Activated T-helper 1 cell treated with anti-CD3 and anti-CD28 coated beads, Interleukin-12 subunit alpha, Interleukin-12 subunit beta, Interleukin-2, Interleukin-4 antibody, amounts not matched to agents 30 ng/mL and 10 ng/mL and 1 ng/mL, durations not matched to agents 14 hours and 24 hours and 36 hours (primary cell): ENCODE results near the gene SEZ6L2. TPM values are rescaled to one million over a fixed set of nuclear protein-coding genes. Genes with fewer than 3 reads are reported as not detected.
"Not testable (repeated sequence)": the region's sequence is repeated elsewhere in the genome, so short reads cannot be mapped to it uniquely, and the experiment has no call there.

Experiments
- DNase-seq: peaks from one replicate; pipeline ENCODE4 v3.0.0; 2021; ENCODE audit warnings: low spot score
- H3K27ac Mint-ChIP-seq: one replicate; pipeline ENCODE4 v1.8.0; 2021; ENCODE audit warnings: mild to moderate bottlenecking, mixed read lengths
- H3K27me3 Mint-ChIP-seq: one replicate; pipeline ENCODE4 v1.8.0; 2022; ENCODE audit warnings: mild to moderate bottlenecking, moderate library complexity, mixed read lengths; ENCODE audit not compliant: insufficient read depth
- H3K36me3 Mint-ChIP-seq: one replicate; pipeline ENCODE4 v1.8.0; 2021; ENCODE audit warnings: low read depth, mixed read lengths
- H3K4me1 Mint-ChIP-seq: one replicate; pipeline ENCODE4 v1.8.0; 2021; ENCODE audit warnings: low read depth, mixed read lengths
- H3K4me3 Mint-ChIP-seq: one replicate; pipeline ENCODE4 v1.8.0; 2021; ENCODE audit warnings: mild to moderate bottlenecking, moderate library complexity, mixed read lengths
- H3K9me3 Mint-ChIP-seq: one replicate; pipeline ENCODE4 v1.8.0; 2021; ENCODE audit warnings: mixed read lengths
- intact Hi-C: fragments of 100-400 bp; cut with micrococcal nuclease; formaldehyde crosslinking; loops from one replicate; pipeline ENCODE4 v1.15.1; 2024
- total RNA-seq: library from RNA; stranded (reverse); gene quantifications from 2 replicates; pipeline ENCODE4 v1.2.3, GENCODE V29; 2022

SEZ6L2 gene
- total RNA-seq: 0.16 and 0.32 TPM in 2 replicates

DNA sequence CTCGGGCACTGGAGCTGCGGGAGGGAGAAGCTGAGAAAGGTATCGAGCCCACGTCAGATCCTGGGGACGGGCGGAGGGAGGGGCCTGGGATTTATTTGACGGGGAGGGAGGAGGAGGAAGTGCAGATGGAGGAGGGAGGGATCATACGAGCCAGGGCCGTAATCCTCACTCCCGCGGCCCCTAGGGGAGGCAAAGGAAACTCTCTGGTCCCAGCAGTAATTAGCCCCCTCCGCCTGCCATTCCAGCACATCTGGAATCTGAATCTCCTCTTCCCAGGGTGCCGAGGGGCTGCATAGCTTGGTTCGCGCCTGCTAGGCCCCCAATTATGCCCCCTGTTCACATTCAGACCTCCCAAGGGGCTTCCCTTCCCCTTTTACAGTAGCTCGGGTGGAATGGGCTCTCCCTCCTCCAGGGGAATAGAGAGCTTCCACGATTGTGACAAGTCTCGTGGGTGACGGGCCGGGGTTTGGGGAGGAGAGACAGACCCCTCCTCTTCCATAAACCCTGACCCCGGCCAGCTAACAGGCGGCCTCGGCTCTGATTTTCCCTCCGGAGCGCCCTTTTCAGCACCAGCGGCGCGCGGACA, at the start of gene SEZ6L2:
SEZ6L2 (minus strand) TSS at position 35 of the 586 bp plus-strand sequence. CDS start 531 bp downstream, outside the sequence.
- H3K4me1 Mint-ChIP-seq: peaks cover 14% of the 10 kb centered on the region
- H3K36me3 Mint-ChIP-seq: peaks cover 1% of the 10 kb centered on the region
- H3K4me3 Mint-ChIP-seq: peak within 1 kb of the TSS; percentile 82
- peak within 1 kb of the TSS; percentile 58 for H3K27ac Mint-ChIP-seq
- intact Hi-C loops: loop anchor here (1.0 to 2.0 kb wide), 7 partner anchors 23 to 166 kb away; partner anchors contain the start of genes ALDOA, CDIPT, KCTD13 and MVP
- no peaks in the 10 kb centered on the region for H3K9me3 Mint-ChIP-seq
- peak; percentile 71 for DNase-seq
- H3K27me3 Mint-ChIP-seq: peaks cover 32% of the 10 kb centered on the region

DNA sequence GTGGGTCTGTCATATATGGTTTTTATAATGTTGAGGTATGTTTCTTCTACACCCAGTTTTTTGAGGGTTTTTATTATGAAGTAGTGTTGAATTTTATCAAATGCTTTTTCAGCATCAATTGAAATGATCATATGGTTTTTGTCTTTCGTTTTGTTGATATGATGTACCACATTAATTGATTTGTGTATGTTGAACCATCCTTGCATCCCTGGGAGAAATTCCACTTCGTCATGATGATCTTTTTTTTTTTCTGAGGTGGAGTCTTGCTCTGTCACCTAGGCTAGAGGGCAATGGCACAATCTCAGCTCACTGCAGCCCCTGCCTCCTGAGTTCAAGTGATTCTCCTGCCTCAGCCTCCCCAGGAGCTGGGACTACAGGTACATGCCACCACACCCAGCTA, 48.5 kb upstream of the SEZ6L2 start:
- intact Hi-C loops: no loop called here
- H3K4me3 Mint-ChIP-seq: no peak overlapping the region
- no peak overlapping the region for H3K27ac Mint-ChIP-seq
- peaks cover 3% of the 10 kb centered on the region for H3K9me3 Mint-ChIP-seq
- H3K36me3 Mint-ChIP-seq: no peaks in the 10 kb centered on the region
- peaks cover 16% of the 10 kb centered on the region for H3K27me3 Mint-ChIP-seq
- no peak for DNase-seq
- H3K4me1 Mint-ChIP-seq: no peaks in the 10 kb centered on the region

DNA sequence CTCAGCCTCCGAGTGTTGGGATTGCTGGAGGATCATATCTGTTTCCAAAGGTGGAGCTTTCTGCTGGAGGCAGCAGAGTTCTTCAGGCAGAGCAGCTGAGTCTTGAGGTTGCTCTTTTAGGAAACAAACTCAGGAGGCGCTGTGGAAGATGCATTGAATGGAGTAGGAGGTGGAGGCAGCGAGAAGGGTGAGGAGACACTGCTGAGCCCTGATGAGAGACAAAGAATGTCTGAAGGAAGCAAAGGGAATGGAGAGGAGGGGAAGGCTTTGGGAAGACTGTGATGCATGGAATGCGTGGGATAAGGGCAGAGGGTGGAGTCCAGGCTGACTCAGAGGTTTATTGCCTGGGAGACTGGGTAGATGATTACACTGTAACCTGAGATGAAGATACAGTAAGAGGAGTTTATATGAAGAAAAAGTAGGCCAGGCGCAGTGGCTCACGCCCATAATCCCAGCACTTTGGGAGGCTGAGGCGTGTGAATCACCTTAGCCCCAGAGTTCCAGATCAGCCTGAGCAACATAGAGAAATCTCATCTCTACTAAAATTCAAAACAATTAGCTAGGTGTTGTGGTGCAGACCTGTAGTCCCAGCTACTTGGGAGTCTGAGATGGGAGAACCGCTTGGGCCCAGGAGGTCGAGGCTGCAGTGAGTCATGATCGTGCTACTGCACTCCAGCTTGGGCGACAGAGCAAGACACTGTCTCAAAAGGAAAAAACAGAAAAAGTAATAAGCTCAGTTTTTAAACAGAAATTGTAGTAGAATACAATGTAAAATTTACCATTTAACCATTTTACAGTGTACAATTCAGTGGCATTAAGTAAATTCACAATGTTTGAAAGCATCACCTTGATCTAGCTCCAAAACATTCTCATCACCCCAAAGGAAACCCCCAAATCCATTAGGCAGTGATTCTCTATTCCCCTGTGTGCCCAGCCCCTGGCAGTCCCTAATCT, 44.8 kb upstream of the SEZ6L2 start:
- Mint-ChIP-seq H3K9me3 (no peaks in the 10 kb centered on the region), H3K4me1 (no peaks in the 10 kb centered on the region), H3K27ac (no peak overlapping the region), H3K27me3 (peaks cover 28% of the 10 kb centered on the region), H3K4me3 (no peak overlapping the region), H3K36me3 (no peaks in the 10 kb centered on the region)
- intact Hi-C loops: loop anchor here (5.0 kb wide), 1 partner anchor 93 kb away; no protein-coding TSS in a partner anchor
- DNase-seq: no peak

DNA sequence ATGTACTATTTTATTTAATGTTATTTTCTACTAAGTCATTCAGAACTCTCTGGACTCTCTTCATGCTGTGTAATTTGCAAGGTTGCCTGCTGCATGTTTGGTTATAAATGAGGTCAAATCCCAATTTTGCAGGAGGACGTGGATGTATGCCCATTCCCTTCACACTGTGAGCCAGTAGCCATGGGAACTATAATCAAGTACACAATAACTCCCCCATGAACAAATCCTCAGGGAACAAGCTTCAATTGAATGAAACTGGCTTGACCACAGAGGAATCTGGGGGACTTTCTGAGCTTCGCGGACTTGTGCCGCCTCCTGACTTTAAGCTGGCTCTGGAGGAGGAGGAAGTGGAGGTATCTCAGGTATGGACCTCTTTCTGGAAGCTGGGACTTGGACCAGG, 41.3 kb upstream of the SEZ6L2 start:
- intact Hi-C loops: loop anchor here (5.0 kb wide), 1 partner anchor 97 kb away; no protein-coding TSS in a partner anchor
- no peaks in the 10 kb centered on the region for H3K4me1 Mint-ChIP-seq
- H3K4me3 Mint-ChIP-seq: no peak overlapping the region
- DNase-seq: no peak
- H3K9me3 Mint-ChIP-seq: no peaks in the 10 kb centered on the region
- H3K27me3 Mint-ChIP-seq: peaks cover 28% of the 10 kb centered on the region
- H3K27ac Mint-ChIP-seq: no peak overlapping the region
- no peaks in the 10 kb centered on the region for H3K36me3 Mint-ChIP-seq

DNA sequence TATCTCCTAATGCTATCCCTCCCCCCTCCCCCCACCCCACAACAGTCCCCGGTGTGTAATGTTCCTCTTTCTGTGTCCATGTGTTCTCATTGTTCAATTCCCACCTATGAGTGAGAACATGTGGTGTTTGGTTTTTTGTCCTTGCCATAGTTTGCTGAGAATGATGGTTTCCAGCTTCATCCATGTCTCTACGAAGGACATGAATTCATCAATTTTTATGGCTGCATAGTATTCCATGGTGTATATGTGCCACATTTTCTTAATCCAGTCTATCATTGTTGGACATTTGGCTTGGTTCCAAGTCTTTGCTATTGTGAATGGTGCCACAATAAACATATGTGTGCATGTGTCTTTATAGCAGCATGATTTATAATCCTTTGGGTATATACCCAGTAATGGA, 32.4 kb upstream of the SEZ6L2 start:
- H3K9me3 Mint-ChIP-seq, H3K4me3 Mint-ChIP-seq, DNase-seq, intact Hi-C loops, H3K36me3 Mint-ChIP-seq, H3K27ac Mint-ChIP-seq: not testable (repeated sequence)
- Mint-ChIP-seq H3K4me1 (peaks cover 10% of the 10 kb centered on the region), H3K27me3 (peaks cover 22% of the 10 kb centered on the region)

DNA sequence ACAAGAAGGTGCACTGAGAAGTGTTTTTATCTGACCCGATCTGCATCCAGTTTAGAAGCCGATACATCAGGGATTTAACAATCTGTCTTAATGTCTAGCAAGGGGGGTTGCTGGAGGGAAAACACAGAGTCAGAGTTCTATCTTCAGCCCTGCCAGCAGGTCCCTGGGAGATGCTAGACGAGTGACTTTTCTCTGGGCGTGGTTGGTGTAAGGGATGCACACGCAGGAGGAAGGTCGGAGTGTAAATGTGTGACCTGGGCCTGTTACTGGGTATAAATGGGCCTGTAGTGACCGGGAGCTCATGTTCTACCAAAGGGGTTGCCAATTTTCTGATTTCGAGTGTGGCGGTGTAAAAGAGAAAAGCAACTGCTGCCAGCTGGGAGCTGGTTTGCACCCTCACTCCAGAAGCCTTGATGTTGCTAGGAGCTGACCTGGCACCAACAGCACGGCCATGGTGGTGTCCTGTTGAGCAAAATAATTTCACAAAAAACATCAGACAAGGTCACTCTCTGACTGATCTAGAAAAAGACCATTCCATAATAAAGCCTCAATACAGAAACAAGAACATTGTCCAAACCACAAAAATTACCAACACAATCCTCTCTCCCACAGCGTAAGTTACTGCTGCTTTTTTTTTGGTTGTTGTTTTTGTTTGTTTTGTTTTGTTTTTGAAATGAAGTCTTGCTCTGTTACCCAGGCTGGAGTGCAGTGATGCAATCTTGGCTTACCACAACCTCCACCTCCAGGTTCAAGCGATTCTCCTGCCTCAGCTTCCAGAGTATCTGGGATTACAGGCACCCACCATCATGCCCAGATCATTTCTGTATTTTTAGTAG, 27.9 kb upstream of the SEZ6L2 start:
- H3K4me3 Mint-ChIP-seq: peak overlapping the region; percentile 94
- peaks cover 13% of the 10 kb centered on the region for H3K36me3 Mint-ChIP-seq
- H3K27me3 Mint-ChIP-seq: no peaks in the 10 kb centered on the region
- intact Hi-C loops: loop anchor here (2.0 kb wide), 1 partner anchor 102 kb away; no protein-coding TSS in a partner anchor
- H3K27ac Mint-ChIP-seq: peak overlapping the region; percentile 95
- H3K4me1 Mint-ChIP-seq: peaks cover 31% of the 10 kb centered on the region
- H3K9me3 Mint-ChIP-seq: no peaks in the 10 kb centered on the region
- no peak for DNase-seq

DNA sequence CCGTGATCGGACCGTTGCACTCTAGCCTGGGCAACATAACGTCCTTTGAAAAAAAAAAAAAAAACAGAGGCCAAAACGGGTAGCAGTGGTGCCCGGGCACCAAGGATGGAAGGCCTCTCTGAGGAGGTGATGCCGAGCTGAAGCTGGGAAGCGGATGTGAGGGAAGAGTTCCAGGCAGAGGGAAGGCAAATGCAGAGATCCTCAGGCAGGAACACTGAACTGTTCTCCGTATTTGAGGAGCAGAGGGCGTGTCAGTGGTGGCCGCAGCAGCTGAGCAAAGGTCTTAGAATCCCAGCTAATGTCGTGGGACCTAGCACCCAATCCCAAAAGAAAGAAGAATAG, 27.3 kb upstream of the SEZ6L2 start:
- no peak for DNase-seq

DNA sequence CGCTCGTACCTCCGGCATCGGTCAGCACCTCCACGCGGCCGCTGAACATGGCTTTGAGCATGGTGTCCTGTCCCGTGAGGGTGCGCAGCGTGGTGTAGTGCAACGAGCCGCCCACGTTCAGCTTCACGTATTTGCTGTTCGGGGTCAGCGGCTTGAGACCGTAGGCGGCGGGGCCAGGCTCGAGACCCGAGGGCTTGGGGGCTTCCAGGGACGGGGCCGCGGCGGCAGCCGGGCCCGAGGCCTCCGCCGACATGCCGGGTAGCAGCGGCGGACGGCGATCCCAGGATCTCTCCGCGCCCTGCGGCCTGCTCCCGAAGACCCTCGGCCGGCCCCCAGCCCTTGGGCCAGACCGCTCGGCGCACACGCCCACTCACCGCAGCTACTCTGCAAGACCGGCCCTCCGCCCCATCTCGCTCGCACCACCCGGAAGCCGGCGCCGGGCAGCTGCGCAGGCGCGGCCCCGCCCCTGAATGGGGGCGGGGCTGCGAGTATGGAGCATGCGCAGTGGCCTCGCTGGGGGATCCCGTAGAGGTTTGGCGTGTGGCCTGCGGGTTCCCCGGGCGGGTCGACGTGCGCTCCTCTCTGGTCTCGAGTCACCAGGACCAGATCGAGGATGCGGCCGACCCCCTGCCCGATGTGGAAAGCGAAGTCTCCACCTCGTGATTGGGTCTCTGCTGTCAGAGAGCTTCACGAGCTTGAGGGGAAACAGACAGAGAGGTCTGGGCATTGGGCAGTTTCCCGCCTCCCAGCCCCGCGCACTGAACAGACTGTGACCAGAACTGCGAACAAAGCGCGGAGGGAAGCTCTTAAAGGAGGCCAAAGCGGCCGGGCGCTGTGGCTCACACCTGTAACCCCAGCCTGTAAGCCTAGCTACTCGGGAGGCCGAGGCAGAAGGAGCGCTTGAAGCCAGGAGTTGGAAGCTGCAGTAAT, 26.7 kb upstream of the SEZ6L2 start, which contains the start of gene KCTD13:
KCTD13 (minus strand) TSS at position 446 of the 930 bp plus-strand sequence; CDS start at position 253, 193 bp downstream.
- peak within 1 kb of the TSS; percentile 95 for H3K27ac Mint-ChIP-seq
- peaks cover 31% of the 10 kb centered on the region for H3K4me1 Mint-ChIP-seq
- no peaks in the 10 kb centered on the region for H3K27me3 Mint-ChIP-seq

More for the DNA sequence above, 27.3 kb upstream of the SEZ6L2 start:
- no peaks in the 10 kb centered on the region for H3K9me3 Mint-ChIP-seq
- H3K4me1 Mint-ChIP-seq: peaks cover 31% of the 10 kb centered on the region
- peak overlapping the region; percentile 95 for H3K27ac Mint-ChIP-seq
- H3K4me3 Mint-ChIP-seq: peak overlapping the region; percentile 94
- intact Hi-C loops: loop anchor here (1.0 to 2.0 kb wide), 9 partner anchors 26 to 136 kb away; partner anchors contain the start of genes ASPHD1, CDIPT, INO80E and KIF22
- no peaks in the 10 kb centered on the region for H3K27me3 Mint-ChIP-seq
- peaks cover 13% of the 10 kb centered on the region for H3K36me3 Mint-ChIP-seq

DNA sequence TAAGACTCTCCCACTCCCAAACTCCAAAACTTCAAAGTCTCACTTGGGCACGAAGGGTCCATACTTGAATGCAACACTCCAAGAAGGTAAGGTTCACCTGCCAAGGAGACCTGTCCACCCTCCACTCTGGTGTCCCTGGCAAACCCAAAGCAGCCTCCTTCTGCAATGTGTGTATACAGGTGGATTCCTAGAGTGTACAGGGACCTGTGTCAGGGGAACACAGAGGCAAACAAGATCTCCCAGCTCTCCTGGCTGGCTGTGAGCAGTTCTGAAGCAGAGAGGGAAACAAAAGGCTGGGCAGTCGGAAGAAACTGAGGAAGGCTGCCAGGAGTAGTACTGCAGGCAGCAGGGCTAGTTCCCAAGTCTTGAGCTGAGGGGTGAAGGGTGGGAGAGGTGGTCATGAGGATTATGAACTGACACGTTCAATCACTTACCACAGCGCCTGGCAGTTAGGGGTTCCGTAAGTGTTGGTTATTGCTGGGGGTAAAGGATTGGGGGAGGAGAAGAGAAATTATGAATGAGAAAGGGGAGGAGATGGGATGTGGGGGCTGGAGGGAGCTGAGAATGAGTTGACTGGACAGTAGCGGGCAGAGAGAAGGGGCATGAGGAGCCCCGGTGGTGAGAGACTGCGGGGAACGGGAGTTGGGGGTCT, 25.9 kb upstream of the SEZ6L2 start:
- intact Hi-C loops: no loop called here
- Mint-ChIP-seq H3K36me3 (peaks cover 22% of the 10 kb centered on the region), H3K27ac (peak overlapping the region; percentile 90), H3K4me1 (peaks cover 31% of the 10 kb centered on the region), H3K27me3 (no peaks in the 10 kb centered on the region), H3K9me3 (no peaks in the 10 kb centered on the region), H3K4me3 (peak overlapping the region; percentile 94)
- no peak for DNase-seq

More for the DNA sequence above, 26.7 kb upstream of the SEZ6L2 start, which contains the start of gene KCTD13:
- DNase-seq: peak; percentile 93
- Mint-ChIP-seq H3K36me3 (peaks cover 14% of the 10 kb centered on the region), H3K9me3 (no peaks in the 10 kb centered on the region), H3K4me3 (peak within 1 kb of the TSS; percentile 94)
- intact Hi-C loops: loop anchor here (1.0 to 2.0 kb wide), 9 partner anchors 26 to 136 kb away; partner anchors contain the start of genes ASPHD1, CDIPT, INO80E and KIF22

DNA sequence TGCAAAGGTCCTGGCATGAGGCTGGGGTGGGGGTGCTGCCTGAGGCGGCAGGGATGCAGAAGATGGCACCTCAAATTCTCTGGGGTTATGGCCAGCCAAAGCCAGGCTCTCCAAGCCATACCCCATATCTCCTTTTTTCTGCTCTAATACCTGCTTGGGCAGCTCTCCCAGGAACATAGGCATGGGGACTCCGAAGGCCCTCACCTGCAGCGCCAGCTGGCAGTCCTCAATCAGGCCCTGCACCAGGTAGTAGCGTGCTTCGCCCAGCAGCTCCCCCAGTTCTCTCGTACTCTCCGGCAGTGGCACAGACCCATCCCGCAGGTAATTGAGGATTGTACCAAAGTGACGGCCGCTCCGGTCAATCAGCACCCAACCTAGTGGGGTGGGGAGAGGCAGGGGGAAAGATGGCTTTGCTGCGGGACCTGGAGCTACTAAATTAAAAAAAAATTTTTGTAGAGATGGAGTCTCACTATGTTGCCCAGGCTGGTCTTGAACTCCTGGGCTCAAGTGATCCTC, 23.7 kb upstream of the SEZ6L2 start:
- H3K27ac Mint-ChIP-seq: no peak overlapping the region
- H3K36me3 Mint-ChIP-seq: peaks cover 24% of the 10 kb centered on the region
- H3K9me3 Mint-ChIP-seq: no peaks in the 10 kb centered on the region
- no peak for DNase-seq
- peaks cover 31% of the 10 kb centered on the region for H3K4me1 Mint-ChIP-seq
- intact Hi-C loops: no loop called here
- H3K4me3 Mint-ChIP-seq: no peak overlapping the region
- H3K27me3 Mint-ChIP-seq: no peaks in the 10 kb centered on the region

DNA sequence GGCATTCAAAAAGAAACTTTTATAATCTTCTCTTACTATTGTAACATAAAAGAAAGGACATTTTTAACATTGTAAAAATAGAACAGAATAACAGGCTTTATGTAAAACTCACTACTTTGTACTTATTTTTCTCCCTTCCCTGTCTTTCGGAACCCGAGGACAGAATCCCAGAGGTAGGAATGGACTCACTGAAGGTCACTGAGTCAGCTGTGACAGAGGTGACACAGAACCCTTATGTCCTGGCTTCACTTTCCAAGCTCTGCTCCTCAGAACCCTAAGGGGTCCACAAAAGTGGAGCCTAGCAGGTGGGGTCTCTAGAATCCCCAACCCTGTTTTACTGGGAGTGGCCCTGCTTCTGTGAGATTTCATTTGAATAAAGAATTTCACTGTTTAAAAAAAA, 23.0 kb upstream of the SEZ6L2 start:
- H3K4me3 Mint-ChIP-seq: peak overlapping the region; percentile 15
- no peak for DNase-seq
- H3K9me3 Mint-ChIP-seq: no peaks in the 10 kb centered on the region
- no peaks in the 10 kb centered on the region for H3K27me3 Mint-ChIP-seq
- H3K36me3 Mint-ChIP-seq: peaks cover 24% of the 10 kb centered on the region
- H3K27ac Mint-ChIP-seq: no peak overlapping the region
- H3K4me1 Mint-ChIP-seq: peaks cover 26% of the 10 kb centered on the region
- intact Hi-C loops: no loop called here
